ENCODE results near the gene SLC9A8.
"Not testable (repeated sequence)": the region's sequence is repeated elsewhere in the genome, so short reads cannot be mapped to it uniquely, and the experiment has no call there.

SLC9A8 gene

GRCh38 chr20:49768204-49769047, 44.2 kb upstream of the SLC9A8 start:
- Mint-ChIP-seq H3K27ac (no peak overlapping the region), H3K36me3 (ENCODE audit: low read depth) (no peaks in the 10 kb centered on the region), H3K27me3 (ENCODE audit: low read depth, poor library complexity) (peaks cover 5% of the 10 kb centered on the region), H3K4me1 (peaks cover 38% of the 10 kb centered on the region), H3K4me3 (no peak overlapping the region), H3K9me3 (peaks cover 7% of the 10 kb centered on the region)
- no peak for DNase-seq
- TF ChIP-seq CTCF (IDR thresholded peaks at IDR 0.05), result no peak

GRCh38 chr20:49769048-49769581, 43.5 kb upstream of the SLC9A8 start:
- H3K27ac Mint-ChIP-seq, result no peak overlapping the region
- H3K9me3 Mint-ChIP-seq, result peaks cover 7% of the 10 kb centered on the region
- no peaks in the 10 kb centered on the region for H3K36me3 Mint-ChIP-seq (ENCODE audit: low read depth)
- peaks cover 5% of the 10 kb centered on the region for H3K27me3 Mint-ChIP-seq (ENCODE audit: low read depth, poor library complexity)
- H3K4me1 Mint-ChIP-seq, result peaks cover 34% of the 10 kb centered on the region
- H3K4me3 Mint-ChIP-seq, result no peak overlapping the region
- no peak for DNase-seq
- no peak for TF ChIP-seq CTCF (IDR thresholded peaks at IDR 0.05)

GRCh38 chr20:49770634-49771033, 42.0 kb upstream of the SLC9A8 start:
- no peak overlapping the region for H3K4me3 Mint-ChIP-seq
- no peak for TF ChIP-seq CTCF (IDR thresholded peaks at IDR 0.05)
- H3K9me3 Mint-ChIP-seq, result peaks cover 7% of the 10 kb centered on the region
- peaks cover 7% of the 10 kb centered on the region for H3K27me3 Mint-ChIP-seq (ENCODE audit: low read depth, poor library complexity)
- H3K27ac Mint-ChIP-seq, result no peak overlapping the region
- DNase-seq, result no peak
- peaks cover 35% of the 10 kb centered on the region for H3K4me1 Mint-ChIP-seq
- H3K36me3 Mint-ChIP-seq (ENCODE audit: low read depth), result no peaks in the 10 kb centered on the region

GRCh38 chr20:49774213-49774612, 38.4 kb upstream of the SLC9A8 start:
- H3K9me3 Mint-ChIP-seq; H3K36me3 Mint-ChIP-seq (ENCODE audit: low read depth); H3K27ac Mint-ChIP-seq; H3K27me3 Mint-ChIP-seq (ENCODE audit: low read depth, poor library complexity); H3K4me3 Mint-ChIP-seq; DNase-seq: not testable (repeated sequence)
- H3K4me1 Mint-ChIP-seq, result peaks cover 31% of the 10 kb centered on the region

- Mint-ChIP-seq H3K4me1 (peaks cover 31% of the 10 kb centered on the region), H3K27ac (peak overlapping the region; percentile 78), H3K4me3 (no peak overlapping the region), H3K36me3 (ENCODE audit: low read depth) (no peaks in the 10 kb centered on the region), H3K27me3 (ENCODE audit: low read depth, poor library complexity) (peaks cover 7% of the 10 kb centered on the region), H3K9me3 (no peaks in the 10 kb centered on the region)
- no peak for TF ChIP-seq CTCF (IDR thresholded peaks at IDR 0.05)
- DNase-seq, result peak; percentile 21
Observed at GRCh38 chr20:49775229-49775693, 37.4 kb upstream of the SLC9A8 start.

GRCh38 chr20:49779972-49780371, 32.7 kb upstream of the SLC9A8 start:
- Mint-ChIP-seq H3K27me3 (ENCODE audit: low read depth, poor library complexity) (peaks cover under 1% of the 10 kb centered on the region), H3K27ac (no peak overlapping the region), H3K36me3 (ENCODE audit: low read depth) (no peaks in the 10 kb centered on the region), H3K4me3 (no peak overlapping the region), H3K4me1 (peaks cover 24% of the 10 kb centered on the region), H3K9me3 (no peaks in the 10 kb centered on the region)
- no peak for TF ChIP-seq CTCF (IDR thresholded peaks at IDR 0.05)
- no peak for DNase-seq

All from nephron progenitor cell (in vitro differentiated cells).